Osteocyte (in vitro differentiated cells): ENCODE results near the gene HAPLN3. TPM values are rescaled to one million over a fixed set of nuclear protein-coding genes. Genes with fewer than 3 reads are reported as not detected.

ENCODE experiments used
- DNase-seq: peaks from one replicate; pipeline ENCODE4 v3.0.0; 2021; ENCODE audit warnings: mixed read lengths; ENCODE audit not compliant: unreplicated experiment; ENCODE audit errors: extremely low spot score
- H3K27ac Mint-ChIP-seq: one replicate; pipeline ENCODE4 v1.8.0; 2021; ENCODE audit warnings: mild to moderate bottlenecking, mixed read lengths; ENCODE audit not compliant: unreplicated experiment
- H3K27me3 Mint-ChIP-seq: one replicate; pipeline ENCODE4 v1.8.0; 2021; ENCODE audit warnings: mixed read lengths; ENCODE audit not compliant: unreplicated experiment
- H3K36me3 Mint-ChIP-seq: one replicate; pipeline ENCODE4 v1.8.0; 2021; ENCODE audit warnings: mixed read lengths; ENCODE audit not compliant: unreplicated experiment
- H3K4me1 Mint-ChIP-seq: one replicate; pipeline ENCODE4 v1.8.0; 2021; ENCODE audit warnings: mixed read lengths; ENCODE audit not compliant: unreplicated experiment
- H3K4me3 Mint-ChIP-seq: one replicate; pipeline ENCODE4 v1.8.0; 2021; ENCODE audit warnings: mild to moderate bottlenecking, moderate library complexity, mixed read lengths; ENCODE audit not compliant: unreplicated experiment
- H3K9me3 Mint-ChIP-seq: one replicate; pipeline ENCODE4 v1.8.0; 2021; ENCODE audit warnings: mixed read lengths; ENCODE audit not compliant: unreplicated experiment
- total RNA-seq: library from RNA; stranded (reverse); gene quantifications from 2 replicates; pipeline ENCODE4 v1.2.1, GENCODE V29; 2021
- TF ChIP-seq, protein P1 (sequence below): fragments of 200-600 bp; sonication (generic); IDR thresholded peaks from 2 replicates; pipeline ENCODE4 v1.5.0; 2021; ENCODE audit warnings: antibody characterized with exemption, mild to moderate bottlenecking, moderate library complexity

HAPLN3 gene
- total RNA-seq, 1 donor from 2014 or later: 41.3 TPM

DNA sequence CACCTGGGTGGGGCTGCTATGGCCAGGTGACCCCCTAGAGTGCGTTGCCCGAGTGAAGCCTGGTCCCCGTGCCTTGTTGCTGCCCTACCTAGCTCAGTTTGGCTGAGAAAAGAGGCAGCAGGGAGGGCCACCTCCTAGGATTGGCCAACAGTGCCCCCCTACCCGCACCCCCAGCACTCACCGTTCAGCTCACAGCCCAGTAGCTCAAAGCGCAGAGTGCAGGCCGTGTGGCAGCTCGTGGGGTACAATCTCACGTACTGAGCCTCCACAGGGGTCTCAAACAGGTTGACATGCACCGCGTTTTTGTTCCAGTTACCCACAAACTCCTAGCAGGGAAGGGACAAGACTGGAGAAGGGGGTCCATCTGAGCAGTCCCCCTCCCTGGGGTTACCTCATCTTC, 10.2 kb upstream of the HAPLN3 start:
- H3K27ac Mint-ChIP-seq: no peak overlapping the region
- no peaks in the 10 kb centered on the region for H3K27me3 Mint-ChIP-seq
- no peak overlapping the region for H3K4me3 Mint-ChIP-seq
- no peak for DNase-seq
- H3K9me3 Mint-ChIP-seq: no peaks in the 10 kb centered on the region
- peaks cover 28% of the 10 kb centered on the region for H3K36me3 Mint-ChIP-seq
- TF ChIP-seq, protein P1, sequence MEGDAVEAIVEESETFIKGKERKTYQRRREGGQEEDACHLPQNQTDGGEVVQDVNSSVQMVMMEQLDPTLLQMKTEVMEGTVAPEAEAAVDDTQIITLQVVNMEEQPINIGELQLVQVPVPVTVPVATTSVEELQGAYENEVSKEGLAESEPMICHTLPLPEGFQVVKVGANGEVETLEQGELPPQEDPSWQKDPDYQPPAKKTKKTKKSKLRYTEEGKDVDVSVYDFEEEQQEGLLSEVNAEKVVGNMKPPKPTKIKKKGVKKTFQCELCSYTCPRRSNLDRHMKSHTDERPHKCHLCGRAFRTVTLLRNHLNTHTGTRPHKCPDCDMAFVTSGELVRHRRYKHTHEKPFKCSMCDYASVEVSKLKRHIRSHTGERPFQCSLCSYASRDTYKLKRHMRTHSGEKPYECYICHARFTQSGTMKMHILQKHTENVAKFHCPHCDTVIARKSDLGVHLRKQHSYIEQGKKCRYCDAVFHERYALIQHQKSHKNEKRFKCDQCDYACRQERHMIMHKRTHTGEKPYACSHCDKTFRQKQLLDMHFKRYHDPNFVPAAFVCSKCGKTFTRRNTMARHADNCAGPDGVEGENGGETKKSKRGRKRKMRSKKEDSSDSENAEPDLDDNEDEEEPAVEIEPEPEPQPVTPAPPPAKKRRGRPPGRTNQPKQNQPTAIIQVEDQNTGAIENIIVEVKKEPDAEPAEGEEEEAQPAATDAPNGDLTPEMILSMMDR: no peak
- H3K4me1 Mint-ChIP-seq: peaks cover 30% of the 10 kb centered on the region

DNA sequence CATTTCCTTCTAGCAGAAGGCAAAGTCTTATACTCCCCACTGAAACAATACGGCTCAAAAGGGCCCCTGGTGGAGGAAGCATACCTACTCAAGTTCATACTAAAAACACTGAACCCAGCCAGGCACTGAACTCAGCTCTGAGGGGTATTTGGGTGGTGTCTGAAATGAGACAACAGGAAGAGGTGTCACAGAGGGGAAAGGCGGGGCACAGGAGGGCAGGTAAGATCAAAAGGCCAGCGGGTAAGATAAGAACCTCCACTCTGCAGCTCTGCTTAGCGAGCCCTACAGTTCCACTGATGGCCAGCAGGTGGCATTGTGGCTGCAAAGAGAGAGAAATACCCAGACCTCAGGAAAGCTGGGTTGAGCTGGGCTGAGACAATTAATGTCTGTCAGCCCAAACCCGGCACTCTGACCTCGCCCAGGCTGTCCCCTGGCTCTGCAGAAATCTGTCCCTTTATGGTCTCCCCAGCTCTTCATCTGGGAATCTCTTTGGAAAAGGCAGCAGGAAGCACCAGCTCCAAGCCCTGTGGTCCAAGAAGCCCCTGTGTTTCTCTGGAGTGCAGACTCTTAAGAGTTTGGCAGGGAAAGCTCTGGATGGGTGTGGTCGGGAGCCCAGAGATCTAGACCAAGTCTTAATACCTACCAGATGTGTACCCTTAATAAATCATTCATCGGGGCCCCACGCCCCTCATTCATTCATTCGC, 9.4 kb upstream of the HAPLN3 start:
- DNase-seq: no peak
- Mint-ChIP-seq H3K4me3 (no peak overlapping the region), H3K36me3 (peaks cover 26% of the 10 kb centered on the region), H3K27me3 (no peaks in the 10 kb centered on the region), H3K4me1 (peaks cover 26% of the 10 kb centered on the region), H3K9me3 (no peaks in the 10 kb centered on the region), H3K27ac (peak overlapping the region; percentile 17)
- TF ChIP-seq, protein P1: peak; percentile 98

DNA sequence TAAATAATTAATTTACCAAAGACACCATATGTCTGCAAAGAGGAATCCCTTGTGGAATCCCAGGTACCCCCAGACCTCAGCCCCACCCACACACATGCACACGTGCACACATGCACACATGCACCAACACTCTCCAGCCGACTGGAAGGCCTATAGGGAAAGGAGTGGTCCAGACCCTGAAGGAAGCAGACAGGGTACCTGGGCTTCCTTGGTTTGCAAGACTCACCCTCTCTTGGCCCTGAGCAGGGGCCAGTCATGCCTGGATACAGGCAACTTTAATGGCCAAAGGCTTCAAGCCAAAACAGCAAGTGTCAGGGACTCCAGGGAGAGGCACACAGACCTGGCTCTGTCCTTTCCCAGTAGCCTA, 8.9 kb upstream of the HAPLN3 start:
- H3K27ac Mint-ChIP-seq: no peak overlapping the region
- peaks cover 23% of the 10 kb centered on the region for H3K4me1 Mint-ChIP-seq
- DNase-seq: no peak
- H3K27me3 Mint-ChIP-seq: no peaks in the 10 kb centered on the region
- H3K36me3 Mint-ChIP-seq: peaks cover 21% of the 10 kb centered on the region
- no peaks in the 10 kb centered on the region for H3K9me3 Mint-ChIP-seq
- TF ChIP-seq, protein P1: no peak
- H3K4me3 Mint-ChIP-seq: no peak overlapping the region

DNA sequence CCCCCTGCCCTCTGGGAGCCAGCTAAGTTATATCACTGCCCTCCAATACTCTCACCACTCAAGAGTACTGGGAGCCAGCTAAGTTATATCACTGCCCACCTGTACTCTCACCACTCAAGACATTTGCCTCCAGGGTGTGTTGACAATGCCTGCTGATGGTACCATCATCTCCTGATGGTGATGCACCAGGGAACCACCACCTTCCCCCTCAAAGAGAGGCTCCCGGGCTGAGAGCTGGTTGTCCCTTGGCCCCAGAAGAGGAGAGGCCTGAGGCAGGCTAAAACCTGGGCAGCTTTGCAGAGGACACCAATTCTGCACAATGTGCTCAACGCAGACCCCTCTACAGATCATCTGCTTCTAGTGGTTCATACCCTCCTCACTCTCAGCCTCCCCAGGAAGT, 7.5 kb upstream of the HAPLN3 start:
- H3K4me1 Mint-ChIP-seq: peaks cover 31% of the 10 kb centered on the region
- H3K27me3 Mint-ChIP-seq: no peaks in the 10 kb centered on the region
- TF ChIP-seq, protein P1: no peak
- H3K4me3 Mint-ChIP-seq: no peak overlapping the region
- no peaks in the 10 kb centered on the region for H3K9me3 Mint-ChIP-seq
- H3K27ac Mint-ChIP-seq: no peak overlapping the region
- H3K36me3 Mint-ChIP-seq: peaks cover 17% of the 10 kb centered on the region
- DNase-seq: no peak

DNA sequence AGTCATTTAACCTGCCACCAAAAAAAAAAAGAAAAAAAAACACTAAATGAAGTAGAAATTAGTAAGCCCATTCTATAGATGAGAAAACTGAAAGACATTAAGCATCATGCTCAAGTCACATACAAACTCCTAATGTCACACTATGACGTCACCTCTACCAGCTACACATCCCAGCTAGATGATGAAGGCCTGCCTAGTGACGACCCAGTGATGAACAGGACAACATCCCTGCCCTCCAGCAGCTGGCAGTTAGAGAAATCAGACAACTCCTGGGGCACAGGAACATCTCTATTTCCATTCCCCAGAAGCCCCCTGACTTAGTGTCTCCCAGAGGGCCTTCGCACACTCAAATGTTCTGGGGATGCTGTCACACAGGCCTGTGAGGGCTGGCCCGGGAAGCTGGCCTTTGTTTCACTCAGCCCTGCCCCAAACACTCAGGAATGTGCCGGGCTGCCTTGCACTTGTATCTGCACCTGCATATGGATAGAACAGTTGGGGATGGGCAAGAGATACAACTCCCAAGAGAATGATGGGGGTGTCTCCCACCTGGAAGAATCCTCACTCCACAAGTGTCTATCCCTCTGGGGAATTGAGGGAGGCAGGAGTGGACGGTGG, 7.0 kb upstream of the HAPLN3 start:
- no peak for DNase-seq
- Mint-ChIP-seq H3K9me3 (no peaks in the 10 kb centered on the region), H3K4me1 (peaks cover 37% of the 10 kb centered on the region), H3K27ac (peak overlapping the region; percentile 71), H3K27me3 (no peaks in the 10 kb centered on the region), H3K4me3 (no peak overlapping the region), H3K36me3 (peaks cover 17% of the 10 kb centered on the region)
- TF ChIP-seq, protein P1: no peak
